ENCODE data around the gene SLU7. TPM values are rescaled to one million over a fixed set of nuclear protein-coding genes. Genes with fewer than 3 reads are reported as not detected.

Gene SLU7
- total RNA-seq, 1 experiment from 2014 or later, result 43.6 TPM

GRCh38 chr5:160449458-160449857 is 30.6 kb upstream of the SLU7 start:
- CTCF ChIA-PET, result no interaction called here
- no peaks in the 10 kb centered on the region for H3K9me2 ChIP-seq (ENCODE audit: insufficient read depth)

More at GRCh38 chr5:160449458-160449857, 30.6 kb upstream of the SLU7 start:
- H4K20me1 ChIP-seq (ENCODE audit: insufficient read depth), result no peaks in the 10 kb centered on the region
- H3K9me3 ChIP-seq (ENCODE audit: control insufficient read depth in 1 of 2, insufficient read depth in 1 of 2, low read depth in 1 of 2, low read length in 2 of 2), result no peaks in the 10 kb centered on the region
- ChIA-PET POLR2A (no interaction called here), RAD21 (ENCODE audit: low non-redundant PET in 1 of 2, low total read pairs in 2 of 2, uncharacterized antibody in 2 of 2, unreplicated experiment in 2 of 2) (no interaction called here)
- H3K4me1 ChIP-seq (ENCODE audit: control insufficient read depth in 1 of 2, insufficient read depth in 2 of 2, low read length in 2 of 2), result no peaks in the 10 kb centered on the region
- ATAC-seq (no peak), DNase-seq (ENCODE audit: low read depth, low spot score) (no peak)
- TF ChIP-seq TCF7L2 (IDR thresholded peaks at IDR 0.05; ENCODE audit: borderline replicate concordance, extremely low read depth, insufficient read depth, insufficient read length) (no peak), ZFX (IDR thresholded peaks at IDR 0.05) (no peak), JUND (IDR thresholded peaks at IDR 0.05) (no peak), POLR2A (IDR thresholded peaks at IDR 0.05; ENCODE audit: borderline replicate concordance, extremely low read depth, insufficient read depth, insufficient read length) (no peak), YY1 (IDR thresholded peaks at IDR 0.05; ENCODE audit: extremely low read depth, insufficient replicate concordance, low read depth, low read length) (no peak), EZH2 (IDR thresholded peaks at IDR 0.05) (no peak), EZH2phosphoT487 (IDR thresholded peaks at IDR 0.05; ENCODE audit: borderline replicate concordance) (no peak), FOSL1 (IDR thresholded peaks at IDR 0.05; ENCODE audit: low read depth) (no peak), ATF3 (IDR thresholded peaks at IDR 0.05) (no peak), SIN3A (IDR thresholded peaks at IDR 0.05; ENCODE audit: low read depth) (no peak), EGR1 (IDR thresholded peaks at IDR 0.05; ENCODE audit: low read depth) (no peak), ZBTB33 (IDR thresholded peaks at IDR 0.05; ENCODE audit: extremely low read depth, insufficient replicate concordance, low read length) (no peak), SRF (IDR thresholded peaks at IDR 0.05; ENCODE audit: low read depth) (no peak), SP1 (IDR thresholded peaks at IDR 0.05; ENCODE audit: low read depth) (no peak), RAD21 (IDR thresholded peaks at IDR 0.05; ENCODE audit: low read depth) (no peak)
- no TSS peak for BruUV-seq (replicated peaks)
- H2AFZ ChIP-seq (ENCODE audit: low read depth, low read length, poor library complexity, severe bottlenecking), result no peak overlapping the region
- intact Hi-C loops (cut with micrococcal nuclease), result no loop called here
- H3K27ac ChIP-seq (ENCODE audit: low read depth, low read length), result no peak overlapping the region
- H3K27me3 ChIP-seq (ENCODE audit: insufficient read depth, low read length), result peaks cover 41% of the 10 kb centered on the region
- H3K9ac ChIP-seq (ENCODE audit: low read length), result no peak overlapping the region
- H3K36me3 ChIP-seq (ENCODE audit: control insufficient read depth in 1 of 2, insufficient read depth in 2 of 2, low read length in 2 of 2), result no peaks in the 10 kb centered on the region
- H3K4me3 ChIP-seq (replicated peaks in 1 of 2; ENCODE audit: low read depth in 1 of 2, low read length in 2 of 2), result no peak overlapping the region
- H3K4me2 ChIP-seq (ENCODE audit: low read length), result no peak overlapping the region
- H3K79me2 ChIP-seq (ENCODE audit: insufficient read depth, low read length), result no peaks in the 10 kb centered on the region
